ENCODE results near the gene PLCH1.

PLCH1 gene, protein sequence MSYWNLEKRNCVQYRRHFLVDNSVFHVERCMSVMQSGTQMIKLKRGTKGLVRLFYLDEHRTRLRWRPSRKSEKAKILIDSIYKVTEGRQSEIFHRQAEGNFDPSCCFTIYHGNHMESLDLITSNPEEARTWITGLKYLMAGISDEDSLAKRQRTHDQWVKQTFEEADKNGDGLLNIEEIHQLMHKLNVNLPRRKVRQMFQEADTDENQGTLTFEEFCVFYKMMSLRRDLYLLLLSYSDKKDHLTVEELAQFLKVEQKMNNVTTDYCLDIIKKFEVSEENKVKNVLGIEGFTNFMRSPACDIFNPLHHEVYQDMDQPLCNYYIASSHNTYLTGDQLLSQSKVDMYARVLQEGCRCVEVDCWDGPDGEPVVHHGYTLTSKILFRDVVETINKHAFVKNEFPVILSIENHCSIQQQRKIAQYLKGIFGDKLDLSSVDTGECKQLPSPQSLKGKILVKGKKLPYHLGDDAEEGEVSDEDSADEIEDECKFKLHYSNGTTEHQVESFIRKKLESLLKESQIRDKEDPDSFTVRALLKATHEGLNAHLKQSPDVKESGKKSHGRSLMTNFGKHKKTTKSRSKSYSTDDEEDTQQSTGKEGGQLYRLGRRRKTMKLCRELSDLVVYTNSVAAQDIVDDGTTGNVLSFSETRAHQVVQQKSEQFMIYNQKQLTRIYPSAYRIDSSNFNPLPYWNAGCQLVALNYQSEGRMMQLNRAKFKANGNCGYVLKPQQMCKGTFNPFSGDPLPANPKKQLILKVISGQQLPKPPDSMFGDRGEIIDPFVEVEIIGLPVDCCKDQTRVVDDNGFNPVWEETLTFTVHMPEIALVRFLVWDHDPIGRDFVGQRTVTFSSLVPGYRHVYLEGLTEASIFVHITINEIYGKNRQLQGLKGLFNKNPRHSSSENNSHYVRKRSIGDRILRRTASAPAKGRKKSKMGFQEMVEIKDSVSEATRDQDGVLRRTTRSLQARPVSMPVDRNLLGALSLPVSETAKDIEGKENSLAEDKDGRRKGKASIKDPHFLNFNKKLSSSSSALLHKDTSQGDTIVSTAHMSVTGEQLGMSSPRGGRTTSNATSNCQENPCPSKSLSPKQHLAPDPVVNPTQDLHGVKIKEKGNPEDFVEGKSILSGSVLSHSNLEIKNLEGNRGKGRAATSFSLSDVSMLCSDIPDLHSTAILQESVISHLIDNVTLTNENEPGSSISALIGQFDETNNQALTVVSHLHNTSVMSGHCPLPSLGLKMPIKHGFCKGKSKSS (N-terminal part only)

DNA sequence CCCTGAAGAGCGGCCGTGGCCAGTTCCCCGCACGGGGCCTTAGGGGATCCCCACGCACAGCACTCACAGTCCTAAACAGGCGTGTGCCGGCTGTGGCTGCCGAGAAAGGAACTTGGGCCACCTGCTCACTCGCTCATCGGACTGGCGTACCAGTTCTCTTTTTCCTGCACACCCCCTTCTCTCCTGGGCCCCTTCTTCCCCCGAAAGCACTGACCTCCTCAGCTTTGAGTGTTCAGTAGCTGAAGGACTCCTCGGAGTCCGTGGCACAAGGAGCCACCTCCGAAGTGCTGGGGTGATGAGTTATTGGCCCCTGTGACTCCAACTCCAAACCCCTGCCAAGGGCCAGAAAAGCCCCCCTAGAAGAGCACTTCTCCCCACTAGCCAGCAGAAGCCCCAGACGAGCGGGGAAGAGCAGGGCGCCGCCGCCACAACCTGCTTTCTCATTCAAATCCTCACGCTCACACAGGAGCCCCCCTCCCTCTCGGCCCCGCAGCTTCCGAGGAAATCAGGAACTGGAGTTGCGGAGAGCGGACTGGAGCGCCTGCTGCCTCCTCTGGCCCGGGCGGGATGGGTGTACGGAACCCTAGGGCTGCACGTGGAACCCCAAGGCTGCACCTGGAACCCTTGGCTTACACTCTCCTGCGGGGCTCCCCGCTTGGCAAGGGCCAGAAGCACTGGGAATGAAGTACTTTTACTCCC is at the start of gene PLCH1:
PLCH1 (minus strand) TSS at position 446 of the 699 bp plus-strand sequence. CDS start 40,847 bp downstream, outside the sequence.
- peak; percentile 17 for DNase-seq (ENCODE audit: low read depth)

DNA sequence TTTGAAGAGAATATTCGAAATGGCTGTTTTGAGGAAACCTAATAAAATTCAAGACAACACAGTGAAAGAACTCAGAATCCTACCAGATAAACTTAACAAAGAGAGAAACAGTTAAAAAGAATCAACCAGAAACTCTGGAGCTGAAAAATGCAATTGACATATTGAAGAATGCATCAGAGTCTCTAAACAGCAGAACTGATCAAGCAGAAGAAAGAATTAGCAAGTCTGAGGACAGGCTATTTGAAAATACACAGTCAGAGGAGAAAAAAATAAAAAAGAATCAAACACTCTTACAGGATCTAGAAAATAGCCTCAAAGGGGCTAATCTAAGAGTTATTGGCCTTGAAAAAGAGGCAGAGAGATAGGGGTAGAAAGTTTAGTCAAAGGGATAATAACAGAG is 47.7 kb upstream of the PLCH1 start:
- DNase-seq (ENCODE audit: low read depth) = no peak

DNA sequence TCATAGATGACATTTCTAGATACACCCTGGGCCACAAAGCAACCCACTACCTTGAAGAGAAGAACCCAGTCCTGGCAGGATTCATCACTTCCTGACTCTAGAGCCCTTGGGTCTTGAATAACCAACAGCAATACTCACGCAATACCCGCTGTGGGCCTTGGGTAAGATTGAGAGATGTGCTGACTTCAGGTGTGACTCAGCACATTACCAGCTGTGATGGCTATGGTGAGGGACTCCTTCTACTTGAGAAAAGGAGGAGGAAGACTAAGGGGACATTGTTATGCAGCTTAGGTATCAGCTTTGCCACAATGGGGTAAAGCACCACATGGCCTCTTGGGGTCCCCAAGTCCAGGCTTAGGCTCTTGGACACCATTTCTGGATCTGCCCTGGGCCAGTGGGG is 46.3 kb upstream of the PLCH1 start:
- peak; percentile 54 for DNase-seq (ENCODE audit: low read depth)

DNA sequence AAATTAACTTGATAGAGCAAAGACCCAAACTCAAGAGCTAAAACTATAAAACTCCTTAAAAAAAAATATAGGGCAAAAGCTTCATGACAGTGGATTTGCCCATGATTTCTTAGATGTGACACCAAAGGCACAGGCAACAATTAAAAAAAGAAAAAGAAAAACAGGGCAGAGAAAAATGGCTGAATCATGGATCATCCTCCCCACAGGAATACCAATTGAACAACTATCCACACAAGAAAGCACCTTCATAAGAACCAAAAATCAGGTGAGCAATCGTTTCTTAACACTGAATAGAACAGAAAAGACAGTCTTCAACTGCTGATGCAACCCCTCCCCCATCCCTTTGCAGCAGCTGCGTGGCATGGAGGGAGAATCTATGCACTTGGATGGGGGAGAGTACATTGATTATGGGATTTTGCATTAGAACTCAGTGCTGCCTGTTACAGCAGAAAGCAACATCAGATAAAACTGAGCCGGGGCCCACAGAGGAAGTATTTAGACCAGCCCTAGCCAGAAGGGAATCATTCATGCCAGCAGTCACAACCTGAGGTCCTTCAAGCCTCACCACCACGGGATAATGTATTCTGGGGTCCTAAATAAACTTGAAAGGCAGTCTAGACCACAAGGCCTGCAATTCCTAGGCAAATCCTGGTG is 45.5 kb upstream of the PLCH1 start:
- DNase-seq (ENCODE audit: low read depth) = no peak

DNA sequence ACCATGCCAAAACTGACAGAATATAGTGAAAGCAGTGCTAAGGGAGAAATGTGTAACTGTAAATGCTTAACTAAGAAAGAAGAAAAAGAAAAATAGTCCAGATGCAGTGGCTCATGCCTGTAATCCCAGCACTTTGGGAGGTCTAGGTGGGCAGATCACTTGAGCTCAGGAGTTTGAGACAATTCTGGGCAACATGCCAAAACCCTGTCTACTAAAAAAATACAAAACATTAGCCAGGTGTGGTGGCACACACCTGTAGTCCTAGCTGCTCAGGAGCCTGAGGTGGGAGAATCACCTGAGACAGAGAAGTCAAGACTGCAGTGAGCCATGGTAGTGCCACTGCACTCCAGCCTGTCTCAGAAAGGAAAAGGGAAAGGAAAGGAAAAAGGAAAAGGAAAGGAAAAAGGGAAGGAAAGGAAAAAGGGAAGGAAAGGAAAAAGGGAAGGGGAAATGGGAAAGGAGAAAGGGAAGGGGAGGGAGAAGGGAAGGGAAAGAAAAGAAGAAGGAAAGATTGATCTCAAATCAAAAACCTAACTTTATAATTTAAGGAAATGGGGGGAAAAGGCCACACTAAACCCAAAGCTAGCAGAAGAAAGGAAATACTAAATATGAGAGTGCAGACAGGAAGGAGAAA is 40.9 kb upstream of the PLCH1 start:
- DNase-seq (ENCODE audit: low read depth) = no peak

DNA sequence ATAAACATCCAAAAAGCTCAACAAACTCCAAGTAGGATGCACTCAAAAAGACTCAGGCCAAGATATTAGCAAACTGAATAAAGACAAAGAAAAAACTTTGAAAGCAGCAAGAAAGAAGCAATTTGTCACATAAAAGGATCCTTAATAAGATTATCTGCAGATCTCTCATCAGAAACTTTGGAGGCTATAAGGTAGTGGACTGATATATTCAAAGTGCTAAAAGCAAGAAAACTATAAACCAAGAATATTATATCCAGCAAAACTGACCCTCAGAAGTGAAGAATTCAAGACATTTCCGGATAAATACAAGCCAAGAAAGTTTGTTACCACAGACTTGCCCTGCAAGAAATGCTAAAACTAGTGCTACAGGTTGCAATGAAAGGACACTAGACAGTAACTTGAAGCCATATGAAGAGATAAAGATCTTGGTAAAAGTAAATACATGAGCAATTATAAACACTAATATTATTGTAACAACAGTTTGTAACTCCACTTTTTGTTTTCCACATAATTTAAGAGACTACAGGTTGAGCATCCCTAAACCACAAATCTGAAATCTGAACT is 37.6 kb upstream of the PLCH1 start:
- no peak for DNase-seq (ENCODE audit: low read depth)

DNA sequence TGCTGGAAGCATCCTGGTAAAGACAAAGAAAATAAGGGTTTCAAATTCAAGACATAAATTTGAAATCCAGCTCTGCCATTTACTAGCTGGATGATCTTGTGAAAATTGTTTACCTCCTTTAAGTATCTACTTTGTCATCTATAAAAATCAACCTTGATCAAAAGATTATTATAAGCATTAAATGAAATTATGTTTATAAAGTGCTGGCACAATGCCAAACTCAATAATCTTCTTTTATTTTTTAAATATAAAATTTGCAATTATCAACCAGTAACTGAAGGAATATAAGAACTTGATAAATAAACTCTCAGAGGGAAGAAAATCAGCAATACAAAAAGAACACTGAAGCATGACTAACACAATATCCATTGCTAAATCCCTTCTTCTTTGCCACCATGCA is 35.4 kb upstream of the PLCH1 start:
- no peak for DNase-seq (ENCODE audit: low read depth)

DNA sequence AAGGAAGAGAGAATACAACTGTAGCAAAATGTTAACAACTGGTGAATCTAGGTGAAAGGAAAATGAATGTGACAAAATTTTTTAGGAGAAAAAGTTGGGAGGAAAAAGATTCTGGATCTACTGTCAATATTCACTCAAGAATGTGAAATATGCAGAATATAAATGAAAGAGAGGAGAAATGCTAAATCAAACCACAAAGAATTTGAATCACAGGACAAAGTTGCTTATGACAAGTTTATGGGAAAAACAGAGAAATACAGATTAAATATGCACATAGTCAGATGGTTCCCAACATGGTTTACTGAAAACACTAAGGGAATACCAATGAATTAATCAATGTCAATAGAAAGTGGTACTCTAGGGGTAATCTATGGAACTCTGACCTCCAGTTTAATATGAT is 33.6 kb upstream of the PLCH1 start:
- peak; percentile 4 for DNase-seq (ENCODE audit: low read depth)

DNA sequence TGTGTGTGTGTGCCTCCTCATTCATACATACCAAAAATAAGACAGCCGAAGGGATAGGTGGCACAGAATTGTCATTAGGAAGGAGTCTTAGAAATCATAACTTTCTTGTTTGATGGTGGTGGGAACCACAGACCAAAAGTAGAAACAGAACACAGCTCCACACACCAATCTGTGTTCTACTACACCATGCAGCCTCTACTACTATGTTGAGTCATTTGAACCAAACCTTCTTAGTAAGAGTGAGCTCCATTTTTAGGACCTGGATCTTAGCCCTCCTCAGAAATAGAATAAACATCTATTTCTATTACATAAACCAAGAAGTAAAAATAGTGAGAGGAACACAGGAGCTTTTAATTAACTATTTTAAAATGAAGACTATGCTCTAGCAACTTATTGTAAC is 27.9 kb upstream of the PLCH1 start:
- DNase-seq (ENCODE audit: low read depth) = no peak

DNA sequence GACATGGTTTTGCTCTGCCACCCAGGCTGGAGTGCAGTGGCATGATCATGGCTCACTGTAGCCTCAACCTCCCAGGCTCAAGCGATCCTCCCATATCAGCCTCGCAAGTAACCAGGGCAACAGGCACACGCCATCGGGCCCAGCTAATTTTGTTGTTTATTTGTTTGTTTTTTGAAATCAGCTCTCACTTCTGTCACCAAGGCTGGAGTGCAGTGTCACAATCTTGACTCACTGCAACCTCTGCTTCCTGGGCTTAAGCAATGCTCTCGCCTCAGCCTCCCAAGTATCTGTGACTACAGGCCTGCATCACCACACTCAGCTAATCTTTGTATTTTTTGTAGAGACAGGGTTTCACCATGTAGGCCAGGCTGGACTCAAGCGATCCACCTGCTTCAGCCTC is 26.3 kb upstream of the PLCH1 start:
- DNase-seq (ENCODE audit: low read depth) = no peak

DNA sequence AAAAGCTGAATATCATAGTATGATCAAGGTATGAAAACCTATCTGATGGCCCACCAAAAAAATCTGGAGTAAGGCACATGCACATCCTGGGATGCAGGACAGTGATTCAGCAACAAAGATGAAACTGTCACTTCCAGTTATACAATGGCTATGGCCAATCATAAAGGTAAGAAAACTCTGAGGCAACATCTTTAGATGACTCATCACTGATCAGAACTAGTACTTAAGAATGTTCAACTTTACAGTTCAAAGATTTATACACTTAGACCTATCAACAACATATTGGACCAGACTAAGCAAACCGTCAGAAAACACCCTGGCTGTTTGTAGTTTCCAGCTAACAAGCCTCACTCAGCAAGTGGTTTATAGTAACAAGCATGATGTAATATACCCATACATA is 21.3 kb upstream of the PLCH1 start:
- DNase-seq (ENCODE audit: low read depth) = peak; percentile 24

DNA sequence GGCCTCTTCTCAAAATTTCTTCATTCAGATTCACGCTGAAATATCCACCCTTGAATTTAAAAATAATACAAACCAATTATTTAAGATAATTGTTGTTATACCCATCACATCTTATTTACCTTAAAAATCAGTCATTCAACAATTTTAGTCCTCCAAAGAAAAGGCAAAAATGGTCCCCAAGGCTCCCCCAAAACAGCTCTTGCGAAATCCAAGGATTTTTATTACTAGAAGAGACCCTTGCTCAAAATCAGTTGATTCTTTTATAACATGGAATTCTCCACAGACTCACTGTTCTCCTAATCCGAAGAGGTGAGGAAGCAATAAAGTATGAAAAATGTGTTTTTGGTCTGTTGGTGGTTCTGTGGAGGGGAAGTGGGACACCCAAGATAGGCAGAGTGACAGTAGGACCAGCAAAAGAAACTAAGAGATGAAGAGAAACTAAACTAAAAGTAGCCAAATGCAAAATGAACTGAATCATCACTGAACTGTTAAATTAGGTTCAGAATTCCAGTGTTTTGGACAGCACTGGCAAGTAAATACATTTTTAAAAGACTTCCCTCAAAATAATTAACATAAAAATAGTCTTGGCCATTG is 19.1 kb upstream of the PLCH1 start:
- no peak for DNase-seq (ENCODE audit: low read depth)

DNA sequence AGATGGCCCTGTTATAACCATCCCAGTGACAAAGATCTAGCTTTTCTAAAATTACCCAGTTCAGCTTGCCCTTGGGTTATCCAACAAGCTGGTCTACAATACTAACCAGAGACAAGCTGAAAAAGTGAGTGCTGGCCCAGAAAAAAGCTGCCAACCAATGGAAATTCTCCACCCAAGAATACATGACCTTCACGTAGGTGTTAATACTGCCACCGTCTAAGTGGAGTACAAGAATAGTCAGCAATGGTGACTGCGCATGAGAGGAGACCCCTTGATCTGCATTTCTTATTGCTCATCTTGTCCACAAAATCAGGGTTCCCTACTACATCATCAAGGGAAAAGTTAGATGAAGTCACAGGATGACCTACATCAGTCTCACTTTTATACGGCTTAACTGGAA is 15.8 kb upstream of the PLCH1 start:
- no peak for DNase-seq (ENCODE audit: low read depth)

DNA sequence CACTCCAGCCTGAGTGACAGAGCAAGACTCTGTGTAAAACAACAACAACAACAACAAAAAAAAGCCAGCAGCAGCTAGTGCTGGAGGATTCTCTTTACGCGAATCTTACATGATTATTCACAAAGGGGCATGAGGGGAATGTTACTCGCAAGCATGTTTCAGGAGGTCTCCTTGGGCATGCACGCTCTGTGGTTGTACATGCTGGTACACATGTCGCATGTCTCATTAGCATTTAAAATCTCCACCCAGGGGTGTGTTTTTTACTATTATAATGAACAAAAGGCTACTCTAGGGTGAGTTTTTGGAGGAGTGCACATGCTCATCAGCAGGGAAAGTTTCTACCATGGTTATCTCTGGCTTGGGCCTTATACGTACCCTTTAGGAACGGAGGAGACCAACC is 12.7 kb upstream of the PLCH1 start:
- no peak for DNase-seq (ENCODE audit: low read depth)

DNA sequence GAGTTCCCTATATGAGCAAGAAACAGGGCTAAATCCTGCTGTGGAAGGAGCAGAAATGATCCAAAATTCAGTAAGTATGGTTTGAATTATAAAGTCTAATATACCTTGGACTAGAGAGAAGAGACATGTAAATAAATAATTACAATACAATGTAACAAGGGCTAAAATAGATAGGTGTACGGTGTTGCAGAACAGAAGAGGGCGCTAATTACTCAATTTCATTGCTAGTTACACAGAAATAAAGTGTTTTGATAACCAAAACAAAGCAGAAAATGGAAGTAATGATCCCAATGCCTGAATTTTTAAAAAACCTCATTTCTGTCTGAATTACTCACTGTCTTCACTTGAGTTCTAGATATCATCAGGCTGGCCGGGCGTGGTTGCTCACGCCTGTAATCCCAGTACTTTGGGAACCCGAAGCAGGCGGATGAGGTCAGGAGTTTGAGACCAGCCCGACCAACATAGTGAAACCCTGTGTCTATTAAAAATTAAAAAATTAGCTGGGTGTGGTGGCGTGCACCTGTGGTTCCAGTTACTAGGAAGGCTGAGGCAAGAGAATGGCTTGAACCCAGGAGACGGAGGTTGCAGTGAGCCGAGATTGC is 8.3 kb upstream of the PLCH1 start:
- peak; percentile 46 for DNase-seq (ENCODE audit: low read depth)

DNA sequence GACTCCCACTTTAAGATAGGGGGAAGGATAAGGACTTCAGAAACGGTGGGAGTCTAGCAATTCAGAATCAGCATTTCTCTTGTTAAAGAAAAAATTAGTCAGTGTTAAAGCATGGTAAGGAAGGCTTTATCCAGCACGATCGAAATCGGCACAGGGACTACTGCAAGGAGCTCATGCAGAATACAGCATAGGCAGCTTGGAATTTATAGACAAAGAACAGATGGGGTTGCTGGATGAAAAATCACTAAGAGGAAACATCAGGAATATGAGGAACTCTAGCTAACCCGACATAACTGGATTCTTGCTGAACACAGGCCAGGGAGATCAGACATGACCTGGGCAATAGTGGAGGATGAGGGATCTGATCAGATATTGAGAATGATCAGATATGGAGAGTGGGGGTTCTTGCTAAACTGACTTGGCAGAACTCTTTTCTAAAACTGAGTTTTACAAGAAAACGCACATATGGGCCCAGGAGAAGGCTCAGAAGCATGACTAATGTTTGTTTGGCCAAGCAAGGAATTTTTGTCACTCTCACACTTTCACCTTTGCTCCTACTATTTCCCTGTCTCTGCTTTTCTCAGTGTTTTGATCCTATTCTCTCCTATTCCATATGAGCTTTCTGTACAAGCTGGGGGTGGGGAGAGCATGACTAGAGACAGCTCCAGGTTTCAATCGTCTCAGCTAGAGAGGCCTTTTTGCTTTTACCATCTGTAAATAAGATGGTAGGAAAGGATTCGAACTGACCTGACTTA is 3.9 kb upstream of the PLCH1 start:
- no peak for DNase-seq (ENCODE audit: low read depth)

DNA sequence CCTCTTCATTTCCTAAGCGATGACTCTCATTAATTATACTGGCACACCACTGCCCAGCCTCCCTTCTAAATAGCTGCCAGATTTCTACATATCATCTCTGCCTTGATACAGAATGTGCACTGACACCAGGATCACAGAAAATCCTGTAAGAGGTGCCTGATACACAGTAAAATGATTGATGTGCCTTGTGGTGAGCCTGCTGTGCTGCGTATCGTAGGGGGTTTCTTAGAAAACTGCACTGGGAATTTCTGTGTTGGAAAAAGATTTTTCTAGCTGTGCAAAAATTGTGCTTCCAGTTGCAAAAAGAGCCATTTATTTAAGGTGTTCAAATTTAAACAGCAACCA is 3.0 kb upstream of the PLCH1 start:
- DNase-seq (ENCODE audit: low read depth) = no peak

DNA sequence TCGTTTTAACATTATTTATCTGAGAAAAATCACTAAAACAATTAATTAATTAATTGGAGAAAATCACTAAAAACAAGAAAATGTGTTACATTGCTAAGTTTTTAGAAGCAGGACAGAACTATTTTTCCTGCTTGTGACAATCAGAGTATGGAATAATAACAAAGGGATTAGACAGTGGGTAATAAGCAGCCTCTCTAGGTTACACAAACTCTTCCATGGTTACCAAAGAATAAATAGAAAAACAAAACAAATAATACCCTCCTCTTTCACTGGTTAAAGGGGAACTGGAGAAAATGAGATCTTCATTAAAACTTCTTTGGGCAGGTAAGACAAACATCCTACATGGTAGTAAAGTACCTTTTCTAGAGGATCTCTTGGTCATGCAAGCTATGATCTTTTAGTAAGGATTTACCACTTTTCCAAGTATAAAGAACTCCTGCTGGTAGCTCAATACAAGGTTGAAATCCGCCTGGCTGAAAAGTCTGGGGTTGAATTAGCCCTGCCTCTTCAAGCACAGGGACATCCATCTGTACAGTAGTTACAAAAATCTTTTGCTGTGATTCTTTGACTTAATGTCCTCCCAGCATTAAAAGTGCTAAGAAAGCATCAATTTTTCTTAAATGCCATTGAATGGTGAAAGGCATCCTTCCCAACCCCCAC is 2.5 kb upstream of the PLCH1 start:
- no peak for DNase-seq (ENCODE audit: low read depth)
